ENCODE data around the gene E2F6. TPM values are rescaled to one million over a fixed set of nuclear protein-coding genes. Genes with fewer than 3 reads are reported as not detected.

Gene E2F6
- total and polyA plus RNA-seq, 2 of the 13 experiments (the other 11 are each of a cell fraction or from before 2014, with no cell fraction given), result 27.3 to 36.0 TPM

GRCh38 chr2:11422901-11423435 is 43.0 kb downstream of the E2F6 start (continued):
- TF ChIP-seq, protein P1, sequence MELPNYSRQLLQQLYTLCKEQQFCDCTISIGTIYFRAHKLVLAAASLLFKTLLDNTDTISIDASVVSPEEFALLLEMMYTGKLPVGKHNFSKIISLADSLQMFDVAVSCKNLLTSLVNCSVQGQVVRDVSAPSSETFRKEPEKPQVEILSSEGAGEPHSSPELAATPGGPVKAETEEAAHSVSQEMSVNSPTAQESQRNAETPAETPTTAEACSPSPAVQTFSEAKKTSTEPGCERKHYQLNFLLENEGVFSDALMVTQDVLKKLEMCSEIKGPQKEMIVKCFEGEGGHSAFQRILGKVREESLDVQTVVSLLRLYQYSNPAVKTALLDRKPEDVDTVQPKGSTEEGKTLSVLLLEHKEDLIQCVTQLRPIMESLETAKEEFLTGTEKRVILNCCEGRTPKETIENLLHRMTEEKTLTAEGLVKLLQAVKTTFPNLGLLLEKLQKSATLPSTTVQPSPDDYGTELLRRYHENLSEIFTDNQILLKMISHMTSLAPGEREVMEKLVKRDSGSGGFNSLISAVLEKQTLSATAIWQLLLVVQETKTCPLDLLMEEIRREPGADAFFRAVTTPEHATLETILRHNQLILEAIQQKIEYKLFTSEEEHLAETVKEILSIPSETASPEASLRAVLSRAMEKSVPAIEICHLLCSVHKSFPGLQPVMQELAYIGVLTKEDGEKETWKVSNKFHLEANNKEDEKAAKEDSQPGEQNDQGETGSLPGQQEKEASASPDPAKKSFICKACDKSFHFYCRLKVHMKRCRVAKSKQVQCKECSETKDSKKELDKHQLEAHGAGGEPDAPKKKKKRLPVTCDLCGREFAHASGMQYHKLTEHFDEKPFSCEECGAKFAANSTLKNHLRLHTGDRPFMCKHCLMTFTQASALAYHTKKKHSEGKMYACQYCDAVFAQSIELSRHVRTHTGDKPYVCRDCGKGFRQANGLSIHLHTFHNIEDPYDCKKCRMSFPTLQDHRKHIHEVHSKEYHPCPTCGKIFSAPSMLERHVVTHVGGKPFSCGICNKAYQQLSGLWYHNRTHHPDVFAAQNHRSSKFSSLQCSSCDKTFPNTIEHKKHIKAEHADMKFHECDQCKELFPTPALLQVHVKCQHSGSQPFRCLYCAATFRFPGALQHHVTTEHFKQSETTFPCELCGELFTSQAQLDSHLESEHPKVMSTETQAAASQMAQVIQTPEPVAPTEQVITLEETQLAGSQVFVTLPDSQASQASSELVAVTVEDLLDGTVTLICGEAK (IDR thresholded peaks at IDR 0.05), result no peak
- TF ChIP-seq, protein P1 (CRISPR knock-in tag; IDR thresholded peaks at IDR 0.05), result no peak
- TF ChIP-seq ZNF431 (CRISPR knock-in tag; IDR thresholded peaks at IDR 0.05; ENCODE audit: borderline replicate concordance, low read depth) (no peak), BORCS8-MEF2B (CRISPR knock-in tag; IDR thresholded peaks at IDR 0.05) (no peak), PRDM4 (CRISPR knock-in tag; IDR thresholded peaks at IDR 0.05; ENCODE audit: borderline replicate concordance) (no peak), NCOA1 (CRISPR knock-in tag; IDR thresholded peaks at IDR 0.05) (no peak), CENPT (CRISPR knock-in tag; IDR thresholded peaks at IDR 0.05; ENCODE audit: low read depth) (no peak), ZHX1 (CRISPR knock-in tag; IDR thresholded peaks at IDR 0.05; ENCODE audit: low read depth) (no peak), SRY (CRISPR knock-in tag; IDR thresholded peaks at IDR 0.05) (no peak)
- TF ChIP-seq, protein P2, sequence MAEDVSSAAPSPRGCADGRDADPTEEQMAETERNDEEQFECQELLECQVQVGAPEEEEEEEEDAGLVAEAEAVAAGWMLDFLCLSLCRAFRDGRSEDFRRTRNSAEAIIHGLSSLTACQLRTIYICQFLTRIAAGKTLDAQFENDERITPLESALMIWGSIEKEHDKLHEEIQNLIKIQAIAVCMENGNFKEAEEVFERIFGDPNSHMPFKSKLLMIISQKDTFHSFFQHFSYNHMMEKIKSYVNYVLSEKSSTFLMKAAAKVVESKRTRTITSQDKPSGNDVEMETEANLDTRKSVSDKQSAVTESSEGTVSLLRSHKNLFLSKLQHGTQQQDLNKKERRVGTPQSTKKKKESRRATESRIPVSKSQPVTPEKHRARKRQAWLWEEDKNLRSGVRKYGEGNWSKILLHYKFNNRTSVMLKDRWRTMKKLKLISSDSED (CRISPR knock-in tag; IDR thresholded peaks at IDR 0.05), result no peak

Measured in HepG2 (cell line).